Stomach (tissue), 9 donors: ENCODE data around the gene PDE3A. TPM values are rescaled to one million over a fixed set of nuclear protein-coding genes. Genes with fewer than 3 reads are reported as not detected.

Source experiments
- DNase-seq, 2 donors: peaks; one replicate each; pipeline versions ENCODE4 v3.0.0 to v3.0.0-alpha.2; 2013 to 2019
- H3K27ac ChIP-seq, 5 donors: fragments of 200-600 bp in 4 of 5; sonication (generic) in 4 of 5; one replicate each; pipeline ENCODE4 v1.5.1; 2013 to 2019; ENCODE audit warnings: mild to moderate bottlenecking in 1 of 5, moderate library complexity in 1 of 5
- H3K27me3 ChIP-seq, 3 donors: fragments of 200-600 bp; sonication (generic); one replicate each; pipeline ENCODE4 v1.5.1; 2017 to 2019; ENCODE audit warnings: mixed run types in 1 of 3
- H3K36me3 ChIP-seq, 4 donors: fragments of 200-600 bp; sonication (generic); 1 replicate in 3 of 4; 2 replicates in 1 of 4; pipeline ENCODE4 v1.5.1; 2016 to 2019
- H3K4me1 ChIP-seq, 4 donors: fragments of 200-600 bp; sonication (generic); one replicate each; pipeline ENCODE4 v1.5.1; 2016 to 2019
- H3K4me3 ChIP-seq, 4 donors: fragments of 200-600 bp; sonication (generic) in 3 of 4; one replicate each; pipeline ENCODE4 v1.5.1; 2016 to 2019; ENCODE audit warnings: mild to moderate bottlenecking in 1 of 4
- H3K9me3 ChIP-seq, 4 donors: fragments of 200-600 bp; sonication (generic); one replicate each; pipeline ENCODE4 v1.5.1; 2016 to 2019
- EP300 ChIP-seq: sonication (generic); formaldehyde crosslinking; IDR thresholded peaks from one replicate; pipeline ENCODE4 v1.6.1; 2017; ENCODE audit warnings: antibody characterized with exemption
- POLR2A ChIP-seq, 4 donors: fragments of 450-650 bp; IDR thresholded peaks; one replicate each; pipeline ENCODE4 v1.6.1; 2016; ENCODE audit warnings: antibody characterized with exemption in 4 of 4, control low read depth in 2 of 4, mild to moderate bottlenecking in 1 of 4, moderate library complexity in 1 of 4
- POLR2AphosphoS5 ChIP-seq, 3 donors: sonication (generic); formaldehyde crosslinking; IDR thresholded peaks; one replicate each; pipeline ENCODE4 v1.6.1; 2016; ENCODE audit warnings: antibody characterized with exemption in 3 of 3
- WGBS, 5 donors: extraction: QIAGEN DNeasy Blood & Tissue Kit in 3 of 5; methylation state at CpG; one replicate each; pipeline versions ENCODE4 v1.1.5 to v1.1.7; 2013 to 2018; 5-methylcytosine and 5-hydroxymethylcytosine counted together
- intact Hi-C: fragments of 100-400 bp; cut with DNase I; formaldehyde crosslinking; loops from one replicate; pipeline ENCODE4 v1.15.1; 2023; ENCODE audit warnings: low total_unique reads
- polyA plus RNA-seq, 3 donors: library from polyadenylated mRNA; stranded (reverse); fragments of 200-250 nt; gene quantifications; one replicate each; pipeline ENCODE4 v1.2.3, GENCODE V29; 2013
- total RNA-seq, 5 donors: library from RNA; depleted of rRNA; stranded (reverse); fragments of >200 nt; gene quantifications; one replicate each; pipeline versions ENCODE4 v1.1.0 to v1.2.3, GENCODE V29; 2014 to 2016
- TF ChIP-seq, protein P1 (sequence below), 7 experiments: fragments of 450-650 bp in 4 of 7; fragments of 200-600 bp in 3 of 7; sonication (generic) in 3 of 7; IDR thresholded peaks; one replicate each; pipeline ENCODE4 v1.5.1; 2016 to 2019; ENCODE audit warnings: antibody characterized with exemption in 7 of 7, control low read depth in 2 of 7, mild to moderate bottlenecking in 1 of 7
- donor health status: healthy with polysubstance abuse.
- donor health status: Bipolar disorder and iron deficiency.
- donor health status: healthy.

PDE3A gene
- total and polyA plus RNA-seq, 8 donors: 0.19 to 50.9 (median 12.0) TPM

- no peaks in the 10 kb centered on the region for H3K27me3 ChIP-seq
- WGBS, 5 donors: 32 to 47% (median 39%) methylated on average over 2 of the region's 2 CpGs
- no peak overlapping the region for H3K27ac ChIP-seq
- no peak overlapping the region for H3K4me3 ChIP-seq
- intact Hi-C loops: no loop called here
- H3K9me3 ChIP-seq: no peaks in the 10 kb centered on the region
- no peak for DNase-seq
- H3K4me1 ChIP-seq: peaks cover 0 to 9% (median 3%) of the 10 kb centered on the region in 4 donors
- no peaks in the 10 kb centered on the region for H3K36me3 ChIP-seq
- no peak for TF ChIP-seq POLR2A (IDR thresholded peaks at IDR 0.05)
- TF ChIP-seq EP300: no peak
- no peak for TF ChIP-seq POLR2AphosphoS5 (IDR thresholded peaks at IDR 0.05)
- TF ChIP-seq, protein P1, sequence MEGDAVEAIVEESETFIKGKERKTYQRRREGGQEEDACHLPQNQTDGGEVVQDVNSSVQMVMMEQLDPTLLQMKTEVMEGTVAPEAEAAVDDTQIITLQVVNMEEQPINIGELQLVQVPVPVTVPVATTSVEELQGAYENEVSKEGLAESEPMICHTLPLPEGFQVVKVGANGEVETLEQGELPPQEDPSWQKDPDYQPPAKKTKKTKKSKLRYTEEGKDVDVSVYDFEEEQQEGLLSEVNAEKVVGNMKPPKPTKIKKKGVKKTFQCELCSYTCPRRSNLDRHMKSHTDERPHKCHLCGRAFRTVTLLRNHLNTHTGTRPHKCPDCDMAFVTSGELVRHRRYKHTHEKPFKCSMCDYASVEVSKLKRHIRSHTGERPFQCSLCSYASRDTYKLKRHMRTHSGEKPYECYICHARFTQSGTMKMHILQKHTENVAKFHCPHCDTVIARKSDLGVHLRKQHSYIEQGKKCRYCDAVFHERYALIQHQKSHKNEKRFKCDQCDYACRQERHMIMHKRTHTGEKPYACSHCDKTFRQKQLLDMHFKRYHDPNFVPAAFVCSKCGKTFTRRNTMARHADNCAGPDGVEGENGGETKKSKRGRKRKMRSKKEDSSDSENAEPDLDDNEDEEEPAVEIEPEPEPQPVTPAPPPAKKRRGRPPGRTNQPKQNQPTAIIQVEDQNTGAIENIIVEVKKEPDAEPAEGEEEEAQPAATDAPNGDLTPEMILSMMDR (IDR thresholded peaks at IDR 0.05): no peak
These were observed 92.6 kb downstream of the PDE3A start for GRCh38 chr12:20460956-20461355.

GRCh38 chr12:20463913-20464524, 95.7 kb downstream of the PDE3A start:
- H3K4me1 ChIP-seq: peaks cover 0 to 24% (median 5%) of the 10 kb centered on the region in 4 donors
- TF ChIP-seq EP300: no peak
- TF ChIP-seq, protein P1 (IDR thresholded peaks at IDR 0.05): peak in 4 of 7 experiments; percentile 30 to 49 (median 34)
- no peak overlapping the region for H3K27ac ChIP-seq
- 31 to 50% (median 45%) methylated on average over 2 of the region's 2 CpGs for WGBS, 5 donors
- no peaks in the 10 kb centered on the region for H3K36me3 ChIP-seq
- H3K9me3 ChIP-seq: no peaks in the 10 kb centered on the region
- H3K4me3 ChIP-seq: no peak overlapping the region
- H3K27me3 ChIP-seq: no peaks in the 10 kb centered on the region
- intact Hi-C loops: no loop called here
- no peak for DNase-seq

GRCh38 chr12:20469300-20469699, 101.0 kb downstream of the PDE3A start:
- TF ChIP-seq, protein P1 (IDR thresholded peaks at IDR 0.05): no peak
- TF ChIP-seq POLR2AphosphoS5 (IDR thresholded peaks at IDR 0.05) (no peak), EP300 (no peak), POLR2A (IDR thresholded peaks at IDR 0.05) (no peak)
- no peaks in the 10 kb centered on the region for H3K9me3 ChIP-seq
- H3K4me3 ChIP-seq: no peak overlapping the region
- no peak for DNase-seq
- H3K4me1 ChIP-seq: peaks cover 0 to 25% (median 6%) of the 10 kb centered on the region in 4 donors
- H3K27ac ChIP-seq: no peak overlapping the region
- no peaks in the 10 kb centered on the region for H3K27me3 ChIP-seq
- H3K36me3 ChIP-seq: no peaks in the 10 kb centered on the region
- WGBS, 5 donors: 87 to 92% (median 90%) methylated on average over 4 of the region's 4 CpGs
- intact Hi-C loops: no loop called here

DNA sequence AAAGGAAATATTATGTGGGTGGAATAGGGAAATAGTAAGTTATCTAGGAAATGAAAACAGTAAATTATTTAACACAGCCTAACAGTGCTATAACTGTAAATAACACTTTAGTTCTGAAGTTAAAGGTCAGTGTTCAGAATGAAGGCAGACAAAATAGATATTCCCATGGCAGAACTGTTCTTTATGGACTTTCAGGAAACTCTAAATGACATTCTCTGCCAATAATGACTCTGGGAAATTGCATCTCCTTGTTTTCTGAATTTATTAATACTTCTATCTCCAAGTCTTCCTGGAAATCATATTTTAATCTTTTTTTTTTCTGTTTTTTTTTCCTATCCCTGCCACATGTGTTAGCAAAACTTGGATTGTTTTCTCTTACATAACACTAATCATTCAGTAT, 101.4 kb downstream of the PDE3A start:
- H3K4me1 ChIP-seq: peaks cover 0 to 25% (median 6%) of the 10 kb centered on the region in 4 donors
- intact Hi-C loops: no loop called here
- no peak for TF ChIP-seq EP300
- TF ChIP-seq POLR2A (IDR thresholded peaks at IDR 0.05): no peak
- no peak for TF ChIP-seq POLR2AphosphoS5 (IDR thresholded peaks at IDR 0.05)
- TF ChIP-seq, protein P1 (IDR thresholded peaks at IDR 0.05): no peak
- DNase-seq: no peak
- no peaks in the 10 kb centered on the region for H3K36me3 ChIP-seq
- no peak overlapping the region for H3K4me3 ChIP-seq
- H3K9me3 ChIP-seq: no peaks in the 10 kb centered on the region
- H3K27me3 ChIP-seq: no peaks in the 10 kb centered on the region
- no peak overlapping the region for H3K27ac ChIP-seq
